Skeletal muscle cell (primary cell): ENCODE results near the gene MYO7A.

Experiments used
- DNase-seq: peaks from one replicate; pipeline ENCODE4 v3.0.0-alpha.2; 2010; ENCODE audit warnings: low read depth
- H3K4me3 ChIP-seq: 2 replicates; pipeline ENCODE4 v1.5.1; 2011; ENCODE audit warnings: low read depth, mild to moderate bottlenecking, control low read depth, low read length, moderate library complexity

Gene MYO7A

GRCh38 chr11:77124041-77124440 lies 4.0 kb upstream of the MYO7A start:
- DNase-seq = no peak
- H3K4me3 ChIP-seq = no peak overlapping the region

GRCh38 chr11:77124488-77124887 lies 3.6 kb upstream of the MYO7A start:
- no peak overlapping the region for H3K4me3 ChIP-seq
- no peak for DNase-seq

GRCh38 chr11:77125191-77125590 lies 2.9 kb upstream of the MYO7A start:
- no peak for DNase-seq
- H3K4me3 ChIP-seq = no peak overlapping the region

- no peak for DNase-seq
- no peak overlapping the region for H3K4me3 ChIP-seq
These were observed 2.4 kb upstream of the MYO7A start for GRCh38 chr11:77125695-77126094.

- H3K4me3 ChIP-seq = no peak overlapping the region
- DNase-seq = no peak
These were observed 1.8 kb upstream of the MYO7A start for GRCh38 chr11:77126156-77126775.

- no peak for DNase-seq
- peak overlapping the region; percentile 45 for H3K4me3 ChIP-seq
These were observed 1.2 kb upstream of the MYO7A start for GRCh38 chr11:77126861-77127234.

- H3K4me3 ChIP-seq = peak overlapping the region; percentile 45
These were observed 673 bp upstream of the MYO7A start for GRCh38 chr11:77127235-77127911.

GRCh38 chr11:77129069-77129841 lies 1.2 kb downstream of the MYO7A start:
- no peak for DNase-seq
- no peak overlapping the region for H3K4me3 ChIP-seq

More at GRCh38 chr11:77127235-77127911, 673 bp upstream of the MYO7A start:
- no peak for DNase-seq

GRCh38 chr11:77129842-77130756 lies 2.1 kb downstream of the MYO7A start:
- no peak for DNase-seq
- no peak overlapping the region for H3K4me3 ChIP-seq

GRCh38 chr11:77130763-77131513 lies 2.9 kb downstream of the MYO7A start:
- no peak overlapping the region for H3K4me3 ChIP-seq
- DNase-seq = no peak

- DNase-seq = no peak
- no peak overlapping the region for H3K4me3 ChIP-seq
These were observed 3.5 kb downstream of the MYO7A start for GRCh38 chr11:77131560-77131959.

GRCh38 chr11:77135069-77135468 lies 7.0 kb downstream of the MYO7A start:
- no peak for DNase-seq
- H3K4me3 ChIP-seq = no peak overlapping the region

- H3K4me3 ChIP-seq = no peak overlapping the region
- DNase-seq = no peak
These were observed 8.0 kb downstream of the MYO7A start for GRCh38 chr11:77136074-77136473.

- no peak for DNase-seq
These were observed 8.9 kb downstream of the MYO7A start for GRCh38 chr11:77136784-77137420.

GRCh38 chr11:77137421-77137820 lies 9.4 kb downstream of the MYO7A start:
- no peak for DNase-seq
- no peak overlapping the region for H3K4me3 ChIP-seq

More at GRCh38 chr11:77136784-77137420, 8.9 kb downstream of the MYO7A start:
- H3K4me3 ChIP-seq = no peak overlapping the region

GRCh38 chr11:77138106-77138649 lies 10.1 kb downstream of the MYO7A start:
- no peak for DNase-seq
- no peak overlapping the region for H3K4me3 ChIP-seq

GRCh38 chr11:77139201-77139600 lies 11.2 kb downstream of the MYO7A start:
- no peak overlapping the region for H3K4me3 ChIP-seq
- DNase-seq = no peak

- no peak overlapping the region for H3K4me3 ChIP-seq
- no peak for DNase-seq
These were observed 12.3 kb downstream of the MYO7A start for GRCh38 chr11:77140231-77140851.
